Gastroesophageal sphincter (tissue), 3 donors: ENCODE measurements around the gene CACFD1.

ENCODE experiments used
- POLR2A ChIP-seq, 2 donors: fragments of 450-650 bp; IDR thresholded peaks; one replicate each; pipeline ENCODE4 v1.6.1; 2017; ENCODE audit warnings: antibody characterized with exemption in 2 of 2, mild to moderate bottlenecking in 2 of 2, moderate library complexity in 1 of 2
- POLR2AphosphoS5 ChIP-seq: sonication (generic); formaldehyde crosslinking; IDR thresholded peaks from one replicate; pipeline ENCODE4 v1.6.1; 2017; ENCODE audit warnings: antibody characterized with exemption
- TF ChIP-seq, protein P1 (sequence below), 4 experiments: fragments of 200-600 bp in 2 of 4; fragments of 450-650 bp in 2 of 4; sonication (generic) in 1 of 4; IDR thresholded peaks; one replicate each; pipeline ENCODE4 v1.5.1; 2017 to 2019; ENCODE audit warnings: antibody characterized with exemption in 4 of 4, mild to moderate bottlenecking in 2 of 4, moderate library complexity in 2 of 4

DNA sequence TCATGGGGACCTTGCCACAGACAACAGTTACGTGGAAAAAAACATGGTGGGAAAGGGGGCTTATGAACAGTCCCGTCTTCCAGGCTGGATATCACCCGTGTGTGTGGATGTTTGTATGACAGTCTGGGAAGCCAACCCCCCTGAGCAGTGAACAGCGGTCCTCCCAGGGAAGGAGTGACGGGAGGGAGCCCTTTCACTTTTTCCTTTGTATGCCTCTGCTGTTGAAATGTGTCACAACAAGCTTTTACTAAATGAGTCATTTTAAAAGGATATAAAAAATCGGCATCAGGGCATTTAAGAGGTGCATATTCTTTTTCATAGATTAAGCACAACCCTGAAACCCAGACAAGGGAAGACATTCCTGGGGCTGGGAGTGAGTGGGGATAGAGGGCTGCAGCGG lies 59.9 kb downstream of the CACFD1 start:
- TF ChIP-seq, protein P1, sequence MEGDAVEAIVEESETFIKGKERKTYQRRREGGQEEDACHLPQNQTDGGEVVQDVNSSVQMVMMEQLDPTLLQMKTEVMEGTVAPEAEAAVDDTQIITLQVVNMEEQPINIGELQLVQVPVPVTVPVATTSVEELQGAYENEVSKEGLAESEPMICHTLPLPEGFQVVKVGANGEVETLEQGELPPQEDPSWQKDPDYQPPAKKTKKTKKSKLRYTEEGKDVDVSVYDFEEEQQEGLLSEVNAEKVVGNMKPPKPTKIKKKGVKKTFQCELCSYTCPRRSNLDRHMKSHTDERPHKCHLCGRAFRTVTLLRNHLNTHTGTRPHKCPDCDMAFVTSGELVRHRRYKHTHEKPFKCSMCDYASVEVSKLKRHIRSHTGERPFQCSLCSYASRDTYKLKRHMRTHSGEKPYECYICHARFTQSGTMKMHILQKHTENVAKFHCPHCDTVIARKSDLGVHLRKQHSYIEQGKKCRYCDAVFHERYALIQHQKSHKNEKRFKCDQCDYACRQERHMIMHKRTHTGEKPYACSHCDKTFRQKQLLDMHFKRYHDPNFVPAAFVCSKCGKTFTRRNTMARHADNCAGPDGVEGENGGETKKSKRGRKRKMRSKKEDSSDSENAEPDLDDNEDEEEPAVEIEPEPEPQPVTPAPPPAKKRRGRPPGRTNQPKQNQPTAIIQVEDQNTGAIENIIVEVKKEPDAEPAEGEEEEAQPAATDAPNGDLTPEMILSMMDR (IDR thresholded peaks at IDR 0.05): no peak
- TF ChIP-seq POLR2AphosphoS5 (no peak), POLR2A (IDR thresholded peaks at IDR 0.05) (no peak)
